HUES6 (cell line): Measurements from ENCODE around the gene PA2G4.

Experiments
- H3K27ac ChIP-seq: 2 replicates; pipeline ENCODE4 v1.7.0; 2013; ENCODE audit warnings: low read depth, mild to moderate bottlenecking, low read length, inconsistent platforms
- H3K27me3 ChIP-seq: 2 replicates; pipeline ENCODE4 v1.6.1; 2013; ENCODE audit warnings: low read length; ENCODE audit not compliant: control insufficient read depth, insufficient read depth
- H3K36me3 ChIP-seq: 2 replicates; pipeline ENCODE4 v1.6.1; 2013; ENCODE audit warnings: low read length; ENCODE audit not compliant: control insufficient read depth, insufficient read depth
- H3K4me1 ChIP-seq: 2 replicates; pipeline ENCODE4 v1.6.1; 2013; ENCODE audit warnings: low read length; ENCODE audit not compliant: control insufficient read depth, insufficient read depth
- H3K4me3 ChIP-seq: 2 replicates; pipeline ENCODE4 v1.5.1; 2013; ENCODE audit warnings: low read depth, low read length
- H3K9ac ChIP-seq: one replicate; pipeline ENCODE4 v1.6.1; 2013; ENCODE audit warnings: mild to moderate bottlenecking, low read length
- H3K9me3 ChIP-seq: 2 replicates; pipeline ENCODE4 v1.6.1; 2013; ENCODE audit warnings: low read depth, low read length; ENCODE audit not compliant: control insufficient read depth, insufficient read depth

Gene PA2G4

DNA sequence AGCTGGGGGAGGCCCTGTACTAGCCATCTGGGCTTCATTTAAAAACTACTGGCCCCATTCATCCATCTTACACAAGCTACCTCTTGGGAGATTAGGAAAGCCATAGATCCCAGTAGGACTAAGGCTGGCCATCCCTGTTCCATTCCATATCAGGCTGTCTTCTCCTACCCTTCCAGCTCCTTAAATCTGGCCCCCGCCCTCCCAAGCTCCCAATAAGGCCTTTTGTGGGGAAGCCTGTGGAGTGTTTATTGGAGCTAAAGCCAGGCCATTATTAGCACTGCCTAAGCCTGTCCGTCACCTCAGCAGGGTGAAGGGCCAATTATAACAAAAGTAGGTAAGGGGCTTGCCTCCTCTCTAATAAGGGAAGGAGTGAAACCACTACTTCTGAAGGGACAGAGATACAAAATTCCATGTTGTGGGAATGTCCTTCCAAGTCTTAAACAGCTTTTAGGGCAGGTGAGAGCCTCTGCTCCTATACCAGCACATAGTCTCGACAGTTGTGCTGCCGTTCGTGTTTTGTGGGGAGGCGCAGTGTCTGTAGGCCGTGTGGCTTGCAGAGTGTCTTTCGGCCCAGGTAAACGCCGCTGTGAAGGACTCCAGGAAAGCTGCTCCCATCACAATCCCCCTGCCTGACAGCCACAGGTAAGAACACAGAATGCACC lies 57.5 kb downstream of the PA2G4 start:
- Histone ChIP-seq H3K27ac (no peak overlapping the region), H3K36me3 (peaks cover 75% of the 10 kb centered on the region), H3K27me3 (no peaks in the 10 kb centered on the region)

GRCh38 chr12:56162468-56163290 lies 58.3 kb downstream of the PA2G4 start:
- Histone ChIP-seq H3K4me1 (peaks cover 34% of the 10 kb centered on the region), H3K27me3 (no peaks in the 10 kb centered on the region), H3K4me3 (no peak overlapping the region), H3K36me3 (peaks cover 82% of the 10 kb centered on the region), H3K9ac (peak overlapping the region; percentile 19), H3K27ac (no peak overlapping the region), H3K9me3 (no peaks in the 10 kb centered on the region)

More for the DNA sequence above, 57.5 kb downstream of the PA2G4 start:
- H3K9ac ChIP-seq, result no peak overlapping the region
- H3K4me3 ChIP-seq, result no peak overlapping the region
- no peaks in the 10 kb centered on the region for H3K9me3 ChIP-seq
- peaks cover 39% of the 10 kb centered on the region for H3K4me1 ChIP-seq
